ENCODE results near the gene SATB2.

DNA sequence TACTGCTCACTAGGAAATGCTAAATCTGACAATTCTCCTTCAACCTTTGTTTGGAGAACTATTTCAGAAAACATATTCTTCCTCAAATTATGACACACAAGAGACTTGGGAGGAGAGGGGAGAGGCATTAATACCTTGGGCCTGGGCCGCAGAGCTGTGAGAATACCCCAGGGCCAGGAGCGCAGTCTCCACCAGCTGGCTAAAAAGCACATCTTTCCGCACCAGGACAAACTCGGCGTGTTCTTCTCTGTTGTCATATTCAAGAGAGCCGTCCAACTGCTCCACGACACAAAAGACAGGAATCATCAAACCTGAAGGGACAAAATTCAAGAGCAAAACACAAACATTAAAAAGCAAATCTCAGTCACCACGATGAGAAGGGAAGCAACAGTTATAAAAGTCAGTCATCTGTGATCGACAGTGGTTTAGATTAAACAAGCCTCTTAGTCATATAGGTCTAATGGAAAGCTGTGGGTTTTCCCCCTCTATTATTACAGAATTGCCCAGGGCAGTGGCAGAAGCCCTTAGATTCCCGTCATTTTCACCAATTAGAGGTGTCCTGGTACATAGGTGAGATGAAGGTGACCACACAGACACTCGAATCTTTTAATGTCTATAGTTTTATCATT, 24.4 kb downstream of the SATB2 start:
- TF ChIP-seq GATA3 (IDR thresholded peaks at IDR 0.05; ENCODE audit: low read depth, low read length) = no peak
- no peak for TF ChIP-seq GATA2 (IDR thresholded peaks at IDR 0.05; ENCODE audit: low read depth, low read length)

Measured in SH-SY5Y (cell line).